Transverse colon (tissue), 4 donors: Measurements from ENCODE around the gene SYNJ2. TPM values are rescaled to one million over a fixed set of nuclear protein-coding genes. Genes with fewer than 3 reads are reported as not detected.

Source experiments
- DNase-seq: peaks from one replicate; pipeline ENCODE4 v3.0.0-alpha.2; 2019
- H3K27ac ChIP-seq, 4 donors: fragments of 200-600 bp; sonication (generic); 2 replicates each; pipeline ENCODE4 v1.5.1; 2016 to 2018; ENCODE audit warnings: inconsistent platforms in 4 of 4
- H3K27me3 ChIP-seq: fragments of 200-600 bp; sonication (generic); 2 replicates; pipeline ENCODE4 v1.5.1; 2017; ENCODE audit warnings: inconsistent platforms
- H3K36me3 ChIP-seq, 4 donors: fragments of 200-600 bp; sonication (generic); 2 replicates each; pipeline ENCODE4 v1.5.1; 2017 to 2019; ENCODE audit warnings: inconsistent platforms in 4 of 4
- H3K4me1 ChIP-seq, 4 donors: fragments of 200-600 bp; sonication (generic); 2 replicates each; pipeline ENCODE4 v1.5.1; 2017 to 2020; ENCODE audit warnings: inconsistent platforms in 4 of 4
- H3K4me3 ChIP-seq, 4 donors: fragments of 200-600 bp; sonication (generic); 1 replicate in 1 of 4; 2 replicates in 3 of 4; pipeline versions ENCODE4 v1.5.1 to v1.6.1; 2017 to 2019; ENCODE audit warnings: inconsistent platforms in 4 of 4
- H3K9me3 ChIP-seq, 2 donors: fragments of 200-600 bp; sonication (generic); 2 replicates each; pipeline ENCODE4 v1.5.1; 2017 to 2019; ENCODE audit warnings: inconsistent platforms in 2 of 2
- EP300 ChIP-seq: sonication (generic); formaldehyde crosslinking; IDR thresholded peaks from one replicate; pipeline ENCODE4 v1.6.1; 2017; ENCODE audit warnings: antibody characterized with exemption, low read depth
- POLR2A ChIP-seq: fragments of 450-650 bp; IDR thresholded peaks from one replicate; pipeline ENCODE4 v1.6.1; 2016; ENCODE audit warnings: antibody characterized with exemption, mild to moderate bottlenecking, moderate library complexity
- POLR2AphosphoS5 ChIP-seq, 3 donors: sonication (generic); formaldehyde crosslinking; IDR thresholded peaks; one replicate each; pipeline ENCODE4 v1.6.1; 2016; ENCODE audit warnings: antibody characterized with exemption in 3 of 3
- WGBS, 2 donors: methylation state at CpG; one replicate each; pipeline ENCODE4 v1.1.5; 2018; ENCODE audit warnings: low coverage in 1 of 2; 5-methylcytosine and 5-hydroxymethylcytosine counted together
- in situ Hi-C, 4 donors: fragments of 200-750 bp; cut with MboI; loops; one replicate each; pipeline versions ENCODE4 v1.15.0 to v1.15.1; 2017; ENCODE audit warnings: low sequenced_read_pairs in 3 of 4, low pct_ligation_motif_present in 1 of 4, low pct_unique_long_range_greater_than_20kb in 1 of 4
- intact Hi-C: fragments of 100-400 bp; cut with DNase I; formaldehyde crosslinking; loops from one replicate; pipeline ENCODE4 v1.15.1; 2023; ENCODE audit warnings: low total_unique reads
- total RNA-seq, 4 donors: library from RNA; depleted of rRNA; stranded (reverse); fragments of >200 nt; gene quantifications; one replicate each; pipeline ENCODE4 v1.1.0, GENCODE V29; 2016
- TF ChIP-seq, protein P1 (sequence below), 5 experiments: fragments of 200-600 bp in 3 of 5; fragments of 450-650 bp in 2 of 5; sonication (generic) in 3 of 5; IDR thresholded peaks; 1 replicate in 2 of 5; 2 replicates in 3 of 5; pipeline ENCODE4 v1.5.1; 2016 to 2017; ENCODE audit warnings: antibody characterized with exemption in 5 of 5, inconsistent platforms in 3 of 5, mild to moderate bottlenecking in 2 of 5, moderate library complexity in 1 of 5

SYNJ2 gene
- total RNA-seq, 4 donors from 2014 or later: 27.8 to 42.6 (median 31.8) TPM

DNA sequence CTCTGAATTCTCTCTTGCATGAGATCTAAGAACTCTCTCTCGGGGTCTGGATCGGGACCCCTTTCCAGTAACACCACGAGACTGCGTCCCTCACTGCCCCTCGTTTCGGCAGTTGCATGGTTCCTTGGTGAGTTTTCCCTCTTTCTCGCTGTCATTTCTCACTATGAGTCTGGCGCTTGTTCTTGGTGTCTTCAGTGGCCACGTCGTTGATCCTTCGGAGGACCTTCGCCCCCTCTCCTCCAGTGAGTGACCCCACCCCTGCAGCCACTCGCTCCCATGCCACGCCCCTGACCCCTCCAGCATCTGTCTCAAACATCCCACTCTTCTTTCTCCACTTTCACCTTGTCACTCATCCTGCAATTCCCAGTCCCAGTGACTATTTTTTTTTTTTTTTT is 23.0 kb downstream of the SYNJ2 start:
- no peak for DNase-seq
- WGBS, 2 donors: 93 to 94% methylated on average over 9 to 14 of the region's 14 CpGs
- H3K27me3 ChIP-seq: no peaks in the 10 kb centered on the region
- no peaks in the 10 kb centered on the region for H3K9me3 ChIP-seq
- no peak for TF ChIP-seq POLR2A
- TF ChIP-seq POLR2AphosphoS5 (IDR thresholded peaks at IDR 0.05): no peak
- TF ChIP-seq, protein P1, sequence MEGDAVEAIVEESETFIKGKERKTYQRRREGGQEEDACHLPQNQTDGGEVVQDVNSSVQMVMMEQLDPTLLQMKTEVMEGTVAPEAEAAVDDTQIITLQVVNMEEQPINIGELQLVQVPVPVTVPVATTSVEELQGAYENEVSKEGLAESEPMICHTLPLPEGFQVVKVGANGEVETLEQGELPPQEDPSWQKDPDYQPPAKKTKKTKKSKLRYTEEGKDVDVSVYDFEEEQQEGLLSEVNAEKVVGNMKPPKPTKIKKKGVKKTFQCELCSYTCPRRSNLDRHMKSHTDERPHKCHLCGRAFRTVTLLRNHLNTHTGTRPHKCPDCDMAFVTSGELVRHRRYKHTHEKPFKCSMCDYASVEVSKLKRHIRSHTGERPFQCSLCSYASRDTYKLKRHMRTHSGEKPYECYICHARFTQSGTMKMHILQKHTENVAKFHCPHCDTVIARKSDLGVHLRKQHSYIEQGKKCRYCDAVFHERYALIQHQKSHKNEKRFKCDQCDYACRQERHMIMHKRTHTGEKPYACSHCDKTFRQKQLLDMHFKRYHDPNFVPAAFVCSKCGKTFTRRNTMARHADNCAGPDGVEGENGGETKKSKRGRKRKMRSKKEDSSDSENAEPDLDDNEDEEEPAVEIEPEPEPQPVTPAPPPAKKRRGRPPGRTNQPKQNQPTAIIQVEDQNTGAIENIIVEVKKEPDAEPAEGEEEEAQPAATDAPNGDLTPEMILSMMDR (IDR thresholded peaks at IDR 0.05): no peak
- TF ChIP-seq EP300: no peak
- peaks cover 34 to 61% (median 45%) of the 10 kb centered on the region in 4 donors for H3K4me1 ChIP-seq
- in situ Hi-C loops (no loop called here), intact Hi-C loops (no loop called here)
- no peak overlapping the region for H3K4me3 ChIP-seq
- H3K36me3 ChIP-seq: no peaks in the 10 kb centered on the region
- peak overlapping the region; percentile 85 to 88 (median 85) for H3K27ac ChIP-seq

DNA sequence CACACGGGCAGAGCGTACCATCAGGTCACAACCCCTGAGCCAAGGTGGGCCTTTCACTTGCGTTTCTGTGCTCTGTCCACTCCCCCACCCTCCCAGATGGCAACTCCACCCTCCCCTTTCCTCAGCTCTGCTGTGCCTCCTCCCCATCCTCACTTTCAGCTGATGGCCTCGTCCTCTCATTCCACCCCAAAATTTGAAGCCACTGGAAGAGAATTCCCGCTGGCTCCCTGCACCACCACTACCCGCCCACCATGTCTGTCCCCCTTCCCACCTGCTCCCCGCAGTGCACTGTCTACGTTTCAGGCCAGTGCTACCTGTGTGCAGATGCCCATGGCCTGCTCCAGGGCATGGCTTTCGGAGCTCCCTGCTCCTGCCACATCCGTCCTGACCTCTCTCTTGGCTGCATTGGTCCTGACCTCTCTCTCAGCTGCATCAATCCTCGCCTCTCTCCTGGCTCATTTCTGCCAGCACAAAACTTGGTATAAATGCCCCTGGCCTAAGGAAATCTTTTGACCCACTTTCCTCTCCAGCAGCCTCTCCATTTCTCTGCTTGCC is 24.0 kb downstream of the SYNJ2 start:
- WGBS, 2 donors: 83 to 93% methylated on average over 2 to 11 of the region's 11 CpGs
- H3K4me1 ChIP-seq: peaks cover 34 to 56% (median 40%) of the 10 kb centered on the region in 4 donors
- no peak overlapping the region for H3K27ac ChIP-seq
- no peaks in the 10 kb centered on the region for H3K27me3 ChIP-seq
- TF ChIP-seq POLR2AphosphoS5 (IDR thresholded peaks at IDR 0.05): no peak
- TF ChIP-seq POLR2A: no peak
- no peak for TF ChIP-seq EP300
- TF ChIP-seq, protein P1 (IDR thresholded peaks at IDR 0.05): no peak
- intact Hi-C loops (no loop called here), in situ Hi-C loops (no loop called here)
- DNase-seq: no peak
- H3K36me3 ChIP-seq: no peaks in the 10 kb centered on the region
- no peaks in the 10 kb centered on the region for H3K9me3 ChIP-seq
- no peak overlapping the region for H3K4me3 ChIP-seq

DNA sequence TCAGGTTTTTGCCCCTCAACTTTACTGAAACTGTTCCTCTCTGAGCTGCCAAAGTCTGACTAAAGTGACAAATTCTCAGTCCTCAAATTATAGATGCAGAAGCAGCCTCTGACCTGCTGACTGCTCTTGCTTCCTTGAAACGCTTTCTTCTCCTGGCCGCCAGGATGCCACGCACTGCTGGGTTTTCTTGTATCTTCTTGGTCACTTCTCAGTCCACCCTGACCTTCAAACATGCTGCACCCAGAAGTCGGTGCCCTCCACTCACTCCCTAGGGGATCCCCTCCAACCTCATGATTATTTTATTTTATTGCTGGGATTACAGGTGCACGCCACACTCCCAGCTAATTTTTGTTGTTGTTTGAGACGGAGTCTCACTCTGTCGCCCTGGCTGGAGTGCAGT is 24.7 kb downstream of the SYNJ2 start:
- Histone ChIP-seq H3K36me3 (no peaks in the 10 kb centered on the region), H3K4me1 (peaks cover 34 to 60% (median 39%) of the 10 kb centered on the region in 4 donors), H3K9me3 (no peaks in the 10 kb centered on the region), H3K27me3 (no peaks in the 10 kb centered on the region), H3K4me3 (no peak overlapping the region), H3K27ac (no peak overlapping the region)
- WGBS, 2 donors: 88% methylated on average over 7 of the region's 7 CpGs; no CpG with 5 or more reads in 1 of the 2 donors
- no peak for DNase-seq
- intact Hi-C loops: no loop called here
- in situ Hi-C loops: no loop called here
- no peak for TF ChIP-seq POLR2A

DNA sequence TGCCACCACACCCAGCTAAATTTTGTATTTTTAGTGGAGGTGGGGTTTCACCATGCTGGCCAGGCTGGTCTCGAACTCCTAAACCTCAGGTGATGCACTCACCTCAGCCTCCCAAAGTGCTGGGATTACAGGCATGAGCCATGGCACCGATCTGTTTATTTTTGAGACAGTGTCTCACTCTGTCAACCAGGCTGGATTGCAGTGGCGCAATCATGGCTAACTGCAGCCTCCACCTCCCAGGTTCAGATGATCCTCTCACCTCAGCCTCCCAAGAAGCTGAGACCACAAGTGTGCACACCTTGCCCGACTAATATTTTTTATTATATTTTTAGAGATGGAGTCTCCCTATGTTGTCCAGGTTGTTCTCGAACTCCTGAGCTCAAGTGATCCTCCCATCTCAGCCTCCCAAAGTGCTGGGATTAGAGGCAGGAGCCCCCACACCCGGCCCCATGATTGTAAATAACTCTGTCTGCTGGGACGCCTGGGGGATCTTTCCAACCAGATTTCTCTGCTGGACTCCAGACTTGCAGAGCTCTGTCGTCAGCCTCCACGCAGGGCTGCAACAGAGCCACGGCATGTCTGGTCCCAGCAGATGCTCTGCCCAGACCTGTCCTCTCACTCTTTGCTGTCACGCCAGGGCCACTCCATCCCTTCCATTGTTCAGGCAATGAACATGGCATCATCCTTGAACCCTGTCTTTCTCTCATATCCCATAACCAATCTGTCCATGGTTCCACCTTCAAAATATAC is 25.3 kb downstream of the SYNJ2 start:
- Histone ChIP-seq H3K4me3 (no peak overlapping the region), H3K27me3 (no peaks in the 10 kb centered on the region), H3K4me1 (peaks cover 34 to 59% (median 36%) of the 10 kb centered on the region in 4 donors), H3K9me3 (no peaks in the 10 kb centered on the region), H3K36me3 (no peaks in the 10 kb centered on the region), H3K27ac (no peak overlapping the region)
- DNase-seq: no peak
- intact Hi-C loops: no loop called here
- in situ Hi-C loops: no loop called here
- TF ChIP-seq, protein P1 (IDR thresholded peaks at IDR 0.05): no peak
- TF ChIP-seq EP300 (no peak), POLR2AphosphoS5 (IDR thresholded peaks at IDR 0.05) (no peak), POLR2A (no peak)
- 95% methylated on average over 11 of the region's 11 CpGs; no CpG with 5 or more reads in 1 of the 2 donors for WGBS, 2 donors
